HEK293 (cell line): ENCODE data around the gene DAAM1.

Source experiments
- CTCF ChIA-PET: fragments of 350-600 bp; formaldehyde crosslinking; extraction: SDS; loops from one replicate; lab custom pipeline; 2021; ENCODE audit warnings: antibody characterized with exemption; lab: Yijun Ruan, JAX
- POLR2A ChIA-PET: fragments of 300-600 bp; formaldehyde crosslinking; extraction: SDS; loops from one replicate; lab custom pipeline; 2020; ENCODE audit warnings: antibody characterized with exemption, inconsistent platforms; lab: Yijun Ruan, JAX
- H3K27ac ChIP-seq: fragments of 200-500 bp; sonication (Bioruptor generic); 2 replicates; pipeline ENCODE4 v1.5.1; 2014; ENCODE audit warnings: low read depth, low read length, control low read depth, inconsistent platforms; ENCODE audit errors: extremely low read depth
- H3K36me3 ChIP-seq, 2 experiments: fragments of 200-500 bp in 1 of 2; sonication (Bioruptor generic) in 1 of 2; 1 replicate in 1 of 2; 2 replicates in 1 of 2; pipeline ENCODE4 v1.5.1; 2014 to 2017; ENCODE audit warnings: inconsistent platforms in 2 of 2, low read length in 2 of 2; ENCODE audit not compliant: control insufficient read depth in 2 of 2, insufficient read depth in 1 of 2
- H3K4me1 ChIP-seq: fragments of 200-500 bp; sonication (Bioruptor generic); 2 replicates; pipeline ENCODE4 v1.5.1; 2014; ENCODE audit warnings: mild to moderate bottlenecking, low read length, inconsistent platforms; ENCODE audit not compliant: control insufficient read depth, insufficient read depth
- H3K4me3 ChIP-seq: 2 replicates; pipeline ENCODE4 v1.5.1; 2011; ENCODE audit warnings: low read depth, mild to moderate bottlenecking, control low read depth, low read length, moderate library complexity
- H3K9me3 ChIP-seq: fragments of 200-500 bp; sonication (Bioruptor generic); 2 replicates; pipeline ENCODE4 v1.5.1; 2014; ENCODE audit warnings: low read depth, low read length, inconsistent platforms; ENCODE audit not compliant: control insufficient read depth, insufficient read depth
- GFI1B ChIP-seq: fragments of 450-650 bp; formaldehyde crosslinking; IDR thresholded peaks from 2 replicates; pipeline ENCODE4 v1.5.1; 2016; ENCODE audit warnings: missing biosample characterization, missing genetic modification characterization
- GLI4 ChIP-seq: fragments of 450-650 bp; formaldehyde crosslinking; IDR thresholded peaks from 2 replicates; pipeline ENCODE4 v1.5.1; 2016; ENCODE audit warnings: missing biosample characterization, missing genetic modification characterization
- HOXD13 ChIP-seq: sonication (generic); formaldehyde crosslinking; IDR thresholded peaks from 2 replicates; pipeline ENCODE4 v1.8.0; 2022; ENCODE audit warnings: missing genetic modification reagents, borderline replicate concordance
- IKZF3 ChIP-seq: fragments of 450-650 bp; IDR thresholded peaks from 2 replicates; pipeline ENCODE4 v1.5.0; 2018; ENCODE audit warnings: missing biosample characterization, mild to moderate bottlenecking, missing genetic modification characterization, moderate library complexity
- KLF1 ChIP-seq: fragments of 450-650 bp; formaldehyde crosslinking; IDR thresholded peaks from 2 replicates; pipeline ENCODE4 v1.5.1; 2016; ENCODE audit warnings: missing biosample characterization, missing genetic modification characterization
- KLF8 ChIP-seq: fragments of 450-650 bp; formaldehyde crosslinking; IDR thresholded peaks from 2 replicates; pipeline ENCODE4 v1.5.1; 2016; ENCODE audit warnings: missing biosample characterization, missing genetic modification characterization
- SETDB1 ChIP-seq: IDR thresholded peaks from one replicate; pipeline ENCODE4 v1.6.1; 2017; ENCODE audit warnings: mild to moderate bottlenecking, low read length, moderate library complexity, mixed read lengths; ENCODE audit not compliant: insufficient read length
- SP2 ChIP-seq: fragments of 450-650 bp; formaldehyde crosslinking; IDR thresholded peaks from 2 replicates; pipeline ENCODE4 v1.5.1; 2016; ENCODE audit warnings: missing biosample characterization, missing genetic modification characterization
- YY1 ChIP-seq: fragments of 450-650 bp; formaldehyde crosslinking; IDR thresholded peaks from 2 replicates; pipeline ENCODE4 v1.5.1; 2018; ENCODE audit warnings: missing biosample characterization, missing genetic modification characterization
- ZBTB7A ChIP-seq: fragments of 450-650 bp; formaldehyde crosslinking; IDR thresholded peaks from 2 replicates; pipeline ENCODE4 v1.5.1; 2016; ENCODE audit warnings: low read depth, missing biosample characterization, missing genetic modification characterization
- ZBTB8A ChIP-seq: fragments of 450-650 bp; formaldehyde crosslinking; IDR thresholded peaks from 2 replicates; pipeline ENCODE4 v1.5.1; 2016; ENCODE audit warnings: missing biosample characterization, missing genetic modification characterization
- ZEB2 ChIP-seq: fragments of 450-650 bp; formaldehyde crosslinking; IDR thresholded peaks from 2 replicates; pipeline ENCODE4 v1.5.1; 2016; ENCODE audit warnings: missing biosample characterization, missing genetic modification characterization
- ZIC2 ChIP-seq: fragments of 450-650 bp; formaldehyde crosslinking; IDR thresholded peaks from 2 replicates; pipeline ENCODE4 v1.5.1; 2016; ENCODE audit warnings: missing biosample characterization, missing genetic modification characterization
- ZNF174 ChIP-seq: fragments of 450-650 bp; formaldehyde crosslinking; IDR thresholded peaks from 2 replicates; pipeline ENCODE4 v1.5.0; 2017; ENCODE audit warnings: missing biosample characterization, mild to moderate bottlenecking, missing genetic modification characterization
- ZNF19 ChIP-seq: fragments of 450-650 bp; formaldehyde crosslinking; IDR thresholded peaks from 2 replicates; pipeline ENCODE4; 2016; ENCODE audit warnings: missing biosample characterization, missing genetic modification characterization, low read depth
- ZNF211 ChIP-seq: fragments of 450-650 bp; formaldehyde crosslinking; IDR thresholded peaks from 2 replicates; pipeline ENCODE4 v1.5.1; 2016; ENCODE audit warnings: low read depth, missing biosample characterization, missing genetic modification characterization
- ZNF274 ChIP-seq, 2 experiments: fragments of 200-500 bp in 1 of 2; fragments of 450-650 bp in 1 of 2; sonication (Bioruptor generic) in 1 of 2; formaldehyde crosslinking in 1 of 2; IDR thresholded peaks; 2 replicates each; pipeline versions ENCODE4 v1.5.1 to v1.6.1; 2014 to 2016; ENCODE audit warnings: borderline replicate concordance in 1 of 2, inconsistent platforms in 1 of 2, low read length in 1 of 2, missing biosample characterization in 1 of 2, missing genetic modification characterization in 1 of 2
- ZNF354C ChIP-seq: fragments of 450-650 bp; formaldehyde crosslinking; IDR thresholded peaks from 2 replicates; pipeline ENCODE4 v1.5.1; 2016; ENCODE audit warnings: missing biosample characterization, missing genetic modification characterization, low read depth, borderline replicate concordance
- ZNF391 ChIP-seq: fragments of 450-650 bp; formaldehyde crosslinking; IDR thresholded peaks from 2 replicates; pipeline ENCODE4 v1.5.1; 2016; ENCODE audit warnings: low read depth, missing biosample characterization, missing genetic modification characterization, borderline replicate concordance
- ZNF394 ChIP-seq: fragments of 450-650 bp; formaldehyde crosslinking; IDR thresholded peaks from 2 replicates; pipeline ENCODE4 v1.5.1; 2016; ENCODE audit warnings: missing biosample characterization, missing genetic modification characterization, mild to moderate bottlenecking, moderate library complexity, borderline replicate concordance
- ZNF529 ChIP-seq: fragments of 450-650 bp; formaldehyde crosslinking; IDR thresholded peaks from 2 replicates; pipeline ENCODE4 v1.5.1; 2017; ENCODE audit warnings: missing genetic modification characterization, missing biosample characterization; ENCODE audit not compliant: insufficient replicate concordance
- ZNF549 ChIP-seq: fragments of 450-650 bp; IDR thresholded peaks from 2 replicates; pipeline ENCODE4 v1.5.1; 2018; ENCODE audit warnings: missing biosample characterization, missing genetic modification characterization, mild to moderate bottlenecking, inconsistent platforms, moderate library complexity
- ZNF830 ChIP-seq: fragments of 450-650 bp; IDR thresholded peaks from 2 replicates; pipeline ENCODE4 v1.5.0; 2018; ENCODE audit warnings: missing biosample characterization, missing genetic modification characterization, low read depth, mild to moderate bottlenecking, moderate library complexity
- ZNF837 ChIP-seq: fragments of 450-650 bp; formaldehyde crosslinking; IDR thresholded peaks from 2 replicates; pipeline ENCODE4 v1.5.1; 2016; ENCODE audit warnings: missing biosample characterization, missing genetic modification characterization
- ZSCAN23 ChIP-seq: fragments of 450-650 bp; formaldehyde crosslinking; IDR thresholded peaks from 2 replicates; pipeline ENCODE4 v1.5.1; 2016; ENCODE audit warnings: missing biosample characterization, missing genetic modification characterization
- TF ChIP-seq, protein P1 (sequence below): fragments of 450-650 bp; formaldehyde crosslinking; conservative IDR thresholded peaks from 2 replicates; pipeline ENCODE4 v1.5.1; 2016; ENCODE audit warnings: low read depth, missing biosample characterization, missing genetic modification characterization
- TF ChIP-seq, protein P2 (sequence below): fragments of 450-650 bp; formaldehyde crosslinking; IDR thresholded peaks from 2 replicates; pipeline ENCODE4 v1.5.1; 2016; ENCODE audit warnings: missing biosample characterization, missing genetic modification characterization
- TF ChIP-seq, protein P3 (sequence below): fragments of 450-650 bp; formaldehyde crosslinking; IDR thresholded peaks from 2 replicates; pipeline ENCODE4 v1.5.1; 2016; ENCODE audit warnings: missing biosample characterization, missing genetic modification characterization, borderline replicate concordance
- TF ChIP-seq, protein P4 (sequence below): fragments of 450-650 bp; formaldehyde crosslinking; IDR thresholded peaks from 2 replicates; pipeline ENCODE4 v1.5.1; 2016; ENCODE audit warnings: missing biosample characterization, missing genetic modification characterization

The DAAM1 gene

DNA sequence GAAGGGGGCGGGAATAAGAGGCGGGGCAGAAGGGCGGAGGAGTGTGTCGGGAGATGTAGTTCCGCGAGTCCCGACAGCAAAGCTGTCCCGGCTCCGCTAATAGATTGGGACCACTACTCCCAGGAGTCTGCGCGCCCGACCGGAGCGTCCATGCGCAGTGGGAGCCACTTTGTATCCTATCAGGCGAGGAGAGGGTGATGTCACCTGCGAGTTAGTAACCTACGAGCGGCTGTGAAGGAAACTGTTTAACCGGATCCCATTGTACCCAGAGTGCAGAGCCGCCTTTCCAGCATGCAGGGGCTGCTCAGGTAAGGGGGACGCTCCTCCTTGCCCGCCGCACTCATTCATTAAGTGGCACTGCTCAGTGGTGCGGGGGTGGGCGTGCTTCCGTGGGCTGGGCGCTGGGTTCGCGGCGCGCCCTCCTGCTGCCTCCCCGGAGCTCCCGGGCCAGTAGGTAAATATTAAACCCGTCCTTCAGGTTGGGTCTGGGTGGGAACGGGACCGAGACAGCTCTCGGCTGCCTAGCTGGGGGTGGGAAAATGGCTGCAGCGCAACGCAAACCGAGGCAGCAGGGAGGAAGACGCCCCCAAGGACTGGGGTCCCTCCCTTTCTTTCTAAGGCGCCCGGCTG is at the start of gene DAAM1:
TSS of gene DAAM1 (plus strand) at position 207 of the 630 bp plus-strand sequence. CDS start 74,811 bp downstream, outside the sequence.
- CTCF ChIA-PET: interaction anchor here (0.6 to 0.8 kb wide), 4 partner anchors 10 to 102 kb away, joined by 3 to 4 read pairs (median 3); no protein-coding TSS in a partner anchor
- Histone ChIP-seq H3K4me1 (peaks cover 2% of the 10 kb centered on the region), H3K27ac (peak within 1 kb of the TSS; percentile 85), H3K4me3 (peak within 1 kb of the TSS; percentile 96), H3K36me3 (no peaks in the 10 kb centered on the region), H3K9me3 (no peaks in the 10 kb centered on the region)
- POLR2A ChIA-PET: interaction anchor here (0.6 to 1.9 kb wide), 17 partner anchors 12 to 295 kb away, joined by 3 to 8 read pairs (median 3); partner anchors contain the start of genes JKAMP and L3HYPDH
- no peak for TF ChIP-seq YY1 (tag by site-specific recombination)
- no peak for TF ChIP-seq ZNF274 (IDR thresholded peaks at IDR 0.05; ENCODE audit: low read length)
- TF ChIP-seq ZNF274 (tag by site-specific recombination; IDR thresholded peaks at IDR 0.05; ENCODE audit: borderline replicate concordance): no peak
- no peak; the same call in 1 of the 2 replicates for TF ChIP-seq ZNF394 (tag by site-specific recombination)
- no peak for TF ChIP-seq SETDB1
- TF ChIP-seq, protein P1, sequence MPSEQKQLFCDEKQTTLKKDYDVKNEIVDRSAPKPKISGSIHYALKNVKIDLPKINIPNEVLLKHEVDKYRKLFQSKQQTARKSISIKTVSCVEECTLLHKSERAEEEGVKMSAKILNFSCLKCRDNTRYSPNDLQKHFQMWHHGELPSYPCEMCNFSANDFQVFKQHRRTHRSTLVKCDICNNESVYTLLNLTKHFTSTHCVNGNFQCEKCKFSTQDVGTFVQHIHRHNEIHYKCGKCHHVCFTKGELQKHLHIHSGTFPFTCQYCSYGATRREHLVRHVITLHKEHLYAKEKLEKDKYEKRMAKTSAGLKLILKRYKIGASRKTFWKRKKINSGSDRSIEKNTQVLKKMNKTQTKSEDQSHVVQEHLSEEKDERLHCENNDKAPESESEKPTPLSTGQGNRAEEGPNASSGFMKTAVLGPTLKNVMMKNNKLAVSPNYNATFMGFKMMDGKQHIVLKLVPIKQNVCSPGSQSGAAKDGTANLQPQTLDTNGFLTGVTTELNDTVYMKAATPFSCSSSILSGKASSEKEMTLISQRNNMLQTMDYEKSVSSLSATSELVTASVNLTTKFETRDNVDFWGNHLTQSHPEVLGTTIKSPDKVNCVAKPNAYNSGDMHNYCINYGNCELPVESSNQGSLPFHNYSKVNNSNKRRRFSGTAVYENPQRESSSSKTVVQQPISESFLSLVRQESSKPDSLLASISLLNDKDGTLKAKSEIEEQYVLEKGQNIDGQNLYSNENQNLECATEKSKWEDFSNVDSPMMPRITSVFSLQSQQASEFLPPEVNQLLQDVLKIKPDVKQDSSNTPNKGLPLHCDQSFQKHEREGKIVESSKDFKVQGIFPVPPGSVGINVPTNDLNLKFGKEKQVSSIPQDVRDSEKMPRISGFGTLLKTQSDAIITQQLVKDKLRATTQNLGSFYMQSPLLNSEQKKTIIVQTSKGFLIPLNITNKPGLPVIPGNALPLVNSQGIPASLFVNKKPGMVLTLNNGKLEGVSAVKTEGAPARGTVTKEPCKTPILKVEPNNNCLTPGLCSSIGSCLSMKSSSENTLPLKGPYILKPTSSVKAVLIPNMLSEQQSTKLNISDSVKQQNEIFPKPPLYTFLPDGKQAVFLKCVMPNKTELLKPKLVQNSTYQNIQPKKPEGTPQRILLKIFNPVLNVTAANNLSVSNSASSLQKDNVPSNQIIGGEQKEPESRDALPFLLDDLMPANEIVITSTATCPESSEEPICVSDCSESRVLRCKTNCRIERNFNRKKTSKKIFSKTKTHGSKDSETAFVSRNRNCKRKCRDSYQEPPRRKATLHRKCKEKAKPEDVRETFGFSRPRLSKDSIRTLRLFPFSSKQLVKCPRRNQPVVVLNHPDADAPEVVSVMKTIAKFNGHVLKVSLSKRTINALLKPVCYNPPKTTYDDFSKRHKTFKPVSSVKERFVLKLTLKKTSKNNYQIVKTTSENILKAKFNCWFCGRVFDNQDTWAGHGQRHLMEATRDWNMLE: no peak
- TF ChIP-seq, protein P2, sequence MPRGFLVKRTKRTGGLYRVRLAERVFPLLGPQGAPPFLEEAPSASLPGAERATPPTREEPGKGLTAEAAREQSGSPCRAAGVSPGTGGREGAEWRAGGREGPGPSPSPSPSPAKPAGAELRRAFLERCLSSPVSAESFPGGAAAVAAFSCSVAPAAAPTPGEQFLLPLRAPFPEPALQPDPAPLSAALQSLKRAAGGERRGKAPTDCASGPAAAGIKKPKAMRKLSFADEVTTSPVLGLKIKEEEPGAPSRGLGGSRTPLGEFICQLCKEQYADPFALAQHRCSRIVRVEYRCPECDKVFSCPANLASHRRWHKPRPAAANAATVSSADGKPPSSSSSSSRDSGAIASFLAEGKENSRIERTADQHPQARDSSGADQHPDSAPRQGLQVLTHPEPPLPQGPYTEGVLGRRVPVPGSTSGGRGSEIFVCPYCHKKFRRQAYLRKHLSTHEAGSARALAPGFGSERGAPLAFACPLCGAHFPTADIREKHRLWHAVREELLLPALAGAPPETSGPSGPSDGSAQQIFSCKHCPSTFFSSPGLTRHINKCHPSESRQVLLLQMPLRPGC (tag by site-specific recombination): no peak
- peak; percentile 57 for TF ChIP-seq ZEB2 (tag by site-specific recombination)
- TF ChIP-seq ZBTB7A (tag by site-specific recombination): no peak
- no peak for TF ChIP-seq ZNF211
- no peak for TF ChIP-seq ZNF837 (tag by site-specific recombination)
- no peak for TF ChIP-seq ZNF354C (tag by site-specific recombination)
- TF ChIP-seq KLF8 (tag by site-specific recombination): peak; percentile 43
- no peak for TF ChIP-seq ZNF529 (tag by site-specific recombination)
- TF ChIP-seq GFI1B (tag by site-specific recombination): no peak
- no peak for TF ChIP-seq ZSCAN23 (tag by site-specific recombination)
- no peak; the same call in 1 of the 2 replicates for TF ChIP-seq ZNF391 (tag by site-specific recombination)
- TF ChIP-seq ZNF174 (tag by site-specific recombination): no peak
- no peak for TF ChIP-seq ZNF830 (tag by site-specific recombination)
- TF ChIP-seq HOXD13 (CRISPR knock-in tag): no peak
- TF ChIP-seq, protein P3, sequence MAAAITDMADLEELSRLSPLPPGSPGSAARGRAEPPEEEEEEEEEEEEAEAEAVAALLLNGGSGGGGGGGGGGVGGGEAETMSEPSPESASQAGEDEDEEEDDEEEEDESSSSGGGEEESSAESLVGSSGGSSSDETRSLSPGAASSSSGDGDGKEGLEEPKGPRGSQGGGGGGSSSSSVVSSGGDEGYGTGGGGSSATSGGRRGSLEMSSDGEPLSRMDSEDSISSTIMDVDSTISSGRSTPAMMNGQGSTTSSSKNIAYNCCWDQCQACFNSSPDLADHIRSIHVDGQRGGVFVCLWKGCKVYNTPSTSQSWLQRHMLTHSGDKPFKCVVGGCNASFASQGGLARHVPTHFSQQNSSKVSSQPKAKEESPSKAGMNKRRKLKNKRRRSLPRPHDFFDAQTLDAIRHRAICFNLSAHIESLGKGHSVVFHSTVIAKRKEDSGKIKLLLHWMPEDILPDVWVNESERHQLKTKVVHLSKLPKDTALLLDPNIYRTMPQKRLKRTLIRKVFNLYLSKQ (tag by site-specific recombination): no peak
- TF ChIP-seq SP2: peak; percentile 89
- TF ChIP-seq ZNF549 (tag by site-specific recombination): no peak
- no peak for TF ChIP-seq GLI4
- no peak for TF ChIP-seq ZIC2 (tag by site-specific recombination)
- TF ChIP-seq ZBTB8A (tag by site-specific recombination): no peak
- TF ChIP-seq, protein P4, sequence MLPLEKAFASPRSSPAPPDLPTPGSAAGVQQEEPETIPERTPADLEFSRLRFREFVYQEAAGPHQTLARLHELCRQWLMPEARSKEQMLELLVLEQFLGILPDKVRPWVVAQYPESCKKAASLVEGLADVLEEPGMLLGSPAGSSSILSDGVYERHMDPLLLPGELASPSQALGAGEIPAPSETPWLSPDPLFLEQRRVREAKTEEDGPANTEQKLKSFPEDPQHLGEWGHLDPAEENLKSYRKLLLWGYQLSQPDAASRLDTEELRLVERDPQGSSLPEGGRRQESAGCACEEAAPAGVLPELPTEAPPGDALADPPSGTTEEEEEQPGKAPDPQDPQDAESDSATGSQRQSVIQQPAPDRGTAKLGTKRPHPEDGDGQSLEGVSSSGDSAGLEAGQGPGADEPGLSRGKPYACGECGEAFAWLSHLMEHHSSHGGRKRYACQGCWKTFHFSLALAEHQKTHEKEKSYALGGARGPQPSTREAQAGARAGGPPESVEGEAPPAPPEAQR (tag by site-specific recombination): no peak
- TF ChIP-seq IKZF3 (tag by site-specific recombination): no peak
- TF ChIP-seq ZNF19 (tag by site-specific recombination): no peak
- TF ChIP-seq KLF1 (tag by site-specific recombination): 0 out of 2 replicates have a peak, but pooled peaks have one; percentile 19
